HK-2 (cell line): ENCODE measurements around the gene TMEM18.
"Not testable (repeated sequence)": the region's sequence is repeated elsewhere in the genome, so short reads cannot be mapped to it uniquely, and the experiment has no call there.

Source experiments
- DNase-seq: peaks from one replicate; pipeline ENCODE4 v3.0.0-alpha.2; 2018; ENCODE audit not compliant: unreplicated experiment

Gene TMEM18

GRCh38 chr2:693606-694005 lies 16.4 kb upstream of the TMEM18 start:
- no peak for DNase-seq

- DNase-seq, result no peak
Measured at GRCh38 chr2:692767-693166, 15.6 kb upstream of the TMEM18 start.

GRCh38 chr2:691821-692761 lies 14.9 kb upstream of the TMEM18 start:
- DNase-seq, result no peak

DNA sequence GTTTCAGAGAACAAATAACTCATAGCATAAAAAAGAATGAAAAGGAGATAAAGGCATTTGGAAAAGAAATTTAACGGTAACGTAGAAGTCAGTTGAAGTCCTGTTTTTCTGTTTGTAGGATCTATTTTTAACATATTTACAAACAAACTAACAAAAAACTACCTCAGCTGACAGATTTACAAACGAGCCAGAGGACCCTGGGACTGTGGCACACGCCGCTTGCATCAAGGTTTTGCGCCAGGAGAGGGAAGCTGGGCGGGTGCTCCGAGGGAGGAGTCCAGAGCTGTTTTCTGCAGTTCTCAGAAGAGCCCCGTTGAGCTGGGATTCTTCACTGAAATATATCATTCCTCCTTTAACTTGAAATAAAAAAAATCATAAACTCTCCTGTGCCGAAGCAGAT lies 13.6 kb upstream of the TMEM18 start:
- DNase-seq, result no peak

- no peak for DNase-seq
Measured at GRCh38 chr2:689877-690510, 12.8 kb upstream of the TMEM18 start.

GRCh38 chr2:689237-689636 lies 12.0 kb upstream of the TMEM18 start:
- no peak for DNase-seq

DNA sequence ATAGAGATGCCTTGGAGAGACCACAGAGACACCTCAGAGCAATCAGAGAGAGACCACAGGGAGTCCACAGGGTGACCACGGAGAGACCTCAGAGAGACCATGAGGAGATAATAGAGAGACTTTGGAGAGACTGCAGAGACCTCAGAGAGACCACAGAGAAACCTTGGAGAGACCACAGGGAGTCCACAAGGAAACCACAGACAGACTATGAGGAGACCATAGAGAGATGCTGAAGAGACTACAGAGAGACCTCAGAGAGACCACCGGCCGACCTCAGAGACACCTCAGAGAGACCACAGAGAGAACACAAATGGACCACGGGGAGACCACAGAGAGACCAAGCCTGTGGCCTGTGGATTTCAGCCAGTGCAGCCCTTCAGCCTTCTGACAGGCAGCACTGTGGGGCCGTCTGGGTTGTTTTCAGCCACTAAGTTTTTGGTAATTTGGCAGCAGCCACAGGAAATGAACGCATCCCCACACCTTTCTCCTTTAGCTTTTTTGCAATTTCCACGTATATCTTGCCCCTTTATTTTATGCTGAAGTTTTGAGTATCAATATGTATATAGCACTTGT lies 11.4 kb upstream of the TMEM18 start:
- no peak for DNase-seq

DNA sequence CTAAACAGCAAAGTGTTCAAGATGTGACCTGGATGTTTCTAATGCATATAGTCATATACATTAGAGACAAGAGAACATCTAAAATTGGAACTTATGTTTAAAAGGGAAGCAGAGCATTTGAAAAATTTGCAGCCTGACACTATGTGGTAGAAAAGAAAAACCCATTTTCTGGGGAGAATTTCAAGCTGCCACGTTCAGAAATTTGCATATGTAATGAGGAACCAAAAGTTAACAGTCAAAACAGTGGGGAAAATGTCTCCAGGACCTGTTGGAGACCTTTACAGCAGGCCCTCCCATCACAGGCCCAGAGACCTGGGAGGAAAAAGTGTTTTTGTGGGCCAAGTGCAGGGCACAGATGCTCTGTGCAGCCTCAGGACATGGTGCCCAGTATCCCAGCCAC lies 8.2 kb upstream of the TMEM18 start:
- DNase-seq, result no peak

- DNase-seq, result not testable (repeated sequence)
Measured at GRCh38 chr2:684913-685312, 7.7 kb upstream of the TMEM18 start.

GRCh38 chr2:682226-682625 lies 5.0 kb upstream of the TMEM18 start:
- DNase-seq, result no peak

- DNase-seq, result no peak
Measured at GRCh38 chr2:681312-681711, 4.1 kb upstream of the TMEM18 start.

DNA sequence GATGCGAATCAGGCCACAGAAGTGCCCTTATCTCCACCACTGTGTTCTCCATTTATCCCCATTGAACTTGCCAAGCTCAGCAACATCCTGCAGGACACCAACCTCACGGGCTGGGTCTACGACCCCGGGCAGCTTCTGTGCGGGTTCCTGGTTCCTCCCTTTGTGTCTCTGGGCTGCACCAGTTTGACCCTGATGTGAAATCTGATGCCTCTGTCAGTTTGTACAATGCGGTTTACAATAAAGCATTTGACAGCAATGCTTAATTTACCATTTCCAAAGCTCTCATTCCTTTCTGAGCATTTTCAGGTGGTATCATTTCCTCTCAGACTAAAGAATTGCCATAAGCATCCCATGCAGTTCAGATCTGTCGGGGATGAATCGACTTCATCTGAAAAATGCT lies 3.3 kb upstream of the TMEM18 start:
- no peak for DNase-seq

- DNase-seq, result no peak
Measured at GRCh38 chr2:678964-679363, 1.8 kb upstream of the TMEM18 start.

DNA sequence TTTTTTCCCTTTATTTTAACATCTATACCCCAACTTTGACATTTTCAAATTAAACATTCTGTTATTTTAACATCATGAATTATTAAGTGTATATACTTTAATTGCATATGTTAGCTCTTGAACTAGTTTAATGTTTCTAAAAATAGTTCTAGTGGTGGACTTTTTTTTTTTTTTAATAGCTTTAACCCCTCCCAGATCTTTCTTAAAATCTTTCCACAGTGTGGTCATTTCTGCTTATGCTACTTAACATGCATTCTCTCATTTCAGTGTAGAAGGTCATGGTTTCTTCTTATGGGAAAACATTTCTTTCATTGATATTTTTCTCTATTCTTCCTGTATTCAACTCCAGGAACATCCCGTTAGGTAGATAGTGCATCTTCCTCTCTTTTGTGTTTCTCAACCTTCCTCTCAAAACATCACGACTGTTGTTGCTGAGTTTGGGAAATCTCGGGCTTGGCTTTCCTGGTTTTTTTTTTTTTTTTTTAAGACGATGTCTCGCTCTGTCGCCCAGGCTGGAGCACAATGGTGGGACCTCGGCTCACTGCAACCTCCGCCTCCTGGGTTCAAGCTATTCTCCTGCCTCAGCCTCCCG lies 849 bp upstream of the TMEM18 start:
- DNase-seq, result no peak

GRCh38 chr2:676647-677055 lies 555 bp downstream of the TMEM18 start:
- DNase-seq, result peak; percentile 100

DNA sequence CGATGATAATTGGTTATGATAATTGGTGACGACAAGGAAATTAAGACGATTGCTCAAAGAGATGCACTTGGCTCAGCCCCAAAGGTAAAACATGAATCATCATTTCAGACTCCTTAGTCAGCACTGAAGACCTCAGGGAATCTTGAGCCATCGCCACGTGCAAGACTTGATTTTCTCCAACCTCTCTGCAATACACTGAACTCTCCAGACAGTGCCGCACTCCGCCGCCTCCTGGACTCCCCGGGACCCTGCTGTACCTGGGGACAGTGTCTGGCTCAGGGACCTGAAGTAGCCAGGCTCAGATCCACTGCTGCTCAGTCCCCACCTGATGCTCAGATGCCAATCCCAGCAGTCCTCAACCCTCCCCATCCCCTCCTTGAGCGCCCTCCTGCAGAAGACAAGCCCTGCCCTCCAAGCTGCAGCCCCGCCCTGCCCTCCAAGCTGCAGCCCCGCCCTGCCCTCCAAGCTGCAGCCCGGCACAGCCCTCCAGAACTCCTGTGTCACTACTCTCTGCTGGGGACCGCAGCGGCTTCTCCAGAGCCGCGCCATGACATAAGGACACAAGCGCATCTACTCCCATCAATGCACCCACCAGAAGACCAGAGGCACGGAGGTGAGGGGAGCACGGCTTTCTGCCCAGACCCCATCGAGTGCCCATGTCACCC lies 1.1 kb downstream of the TMEM18 start:
- DNase-seq, result peak; percentile 76

GRCh38 chr2:675460-675859 lies 1.7 kb downstream of the TMEM18 start:
- no peak for DNase-seq

DNA sequence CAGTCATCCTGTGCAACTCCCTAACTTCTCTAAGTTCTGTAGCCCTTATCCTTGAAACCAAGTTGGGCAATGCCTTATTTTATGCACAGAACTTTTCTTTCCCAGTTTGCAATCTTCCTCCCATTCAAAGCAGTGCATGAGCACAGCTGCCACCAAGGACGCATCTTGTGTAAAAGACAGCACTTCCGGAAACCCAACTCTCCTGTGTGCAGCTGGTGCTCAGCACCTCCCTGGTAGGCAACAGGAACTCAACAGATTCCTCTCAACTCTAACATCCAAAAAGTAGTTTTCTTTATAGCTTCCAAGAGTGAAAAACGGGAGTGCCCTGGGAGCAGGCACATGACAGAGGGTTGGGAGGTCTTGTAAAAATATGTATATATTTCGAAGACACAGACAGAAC lies 2.2 kb downstream of the TMEM18 start:
- DNase-seq, result no peak

DNA sequence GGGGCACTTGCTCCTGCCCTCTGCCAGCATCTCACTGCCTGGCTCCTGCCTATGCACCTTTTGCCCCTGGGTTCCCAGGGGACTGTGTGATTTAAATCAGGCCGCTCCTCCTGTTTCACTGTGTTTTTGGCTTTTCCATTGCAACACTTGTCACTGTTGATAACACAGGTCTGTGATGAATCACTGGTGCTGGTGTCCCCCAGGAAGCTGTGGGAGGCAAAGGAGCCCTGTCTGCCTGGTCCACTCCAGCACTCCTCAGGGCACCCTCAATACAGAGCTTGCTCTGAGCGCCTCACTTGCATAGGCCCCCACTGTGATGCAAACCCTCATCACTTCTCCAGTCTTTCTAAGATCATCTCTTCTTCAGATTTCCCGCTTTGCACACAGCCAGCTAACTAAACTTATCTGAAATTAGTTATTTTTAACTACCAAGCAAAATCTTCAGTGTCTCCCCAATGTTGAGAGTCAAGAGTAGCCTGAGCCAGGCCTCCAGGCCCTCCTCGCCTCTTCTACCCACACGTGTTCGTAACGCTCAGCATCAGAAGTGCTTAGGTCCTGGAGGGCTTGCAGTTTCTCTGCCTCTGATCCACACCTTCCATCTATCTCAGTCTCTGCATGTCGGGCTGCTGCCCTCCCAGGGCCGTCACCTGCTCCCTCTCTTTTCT lies 2.8 kb downstream of the TMEM18 start:
- DNase-seq, result no peak

DNA sequence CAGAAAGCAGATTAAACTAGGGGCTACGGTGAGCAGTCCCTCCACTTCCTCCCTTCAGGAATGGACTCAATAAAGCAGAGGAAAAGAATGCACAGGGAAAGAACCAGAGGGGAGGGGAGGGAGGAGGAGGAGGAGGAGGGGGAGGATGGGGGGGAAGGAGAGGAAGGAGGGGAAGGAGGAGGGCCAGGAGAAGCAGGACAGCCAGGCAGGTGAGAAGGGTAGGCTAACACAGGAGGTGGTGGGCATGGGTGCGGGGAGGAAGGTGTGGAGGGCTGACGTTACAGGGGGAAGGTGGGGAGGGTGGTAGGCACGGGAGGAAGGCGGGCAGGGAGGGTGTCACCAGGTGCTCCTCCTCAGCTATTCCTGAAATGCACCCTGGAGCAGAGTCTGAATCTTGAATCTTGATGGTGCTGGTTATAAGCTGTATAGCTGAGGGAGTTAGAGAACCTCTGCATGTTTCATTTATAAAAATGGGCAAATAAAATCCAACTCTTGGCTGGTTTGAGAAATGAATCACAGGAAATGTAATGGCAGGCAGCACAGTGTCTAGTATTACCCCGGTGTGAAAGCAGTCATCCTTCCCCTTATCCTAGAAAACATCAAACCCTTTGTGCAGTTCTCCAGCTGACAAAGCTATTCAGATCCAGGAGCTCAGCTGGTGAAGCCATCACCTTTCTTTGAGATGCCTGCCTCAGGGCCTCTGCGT lies 3.4 kb downstream of the TMEM18 start:
- no peak for DNase-seq

DNA sequence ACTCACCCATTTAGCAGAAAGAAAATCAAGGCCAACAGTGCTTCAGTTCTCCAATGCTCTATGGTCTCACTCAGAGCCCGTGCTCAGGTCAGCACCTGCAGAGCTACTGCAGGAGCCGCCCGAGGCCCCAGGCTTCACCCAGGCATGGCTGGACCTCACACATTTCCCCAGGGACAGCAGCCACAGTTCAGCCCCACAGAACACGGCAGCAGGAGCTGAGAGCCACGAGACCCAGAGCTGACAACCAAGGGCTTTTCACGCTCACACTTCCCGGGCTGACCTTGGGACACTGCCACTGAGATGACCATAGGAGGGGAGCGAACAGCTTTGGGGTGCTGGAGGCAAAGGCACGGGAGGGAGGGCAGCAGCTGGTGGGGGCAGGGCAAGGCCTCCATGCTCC lies 4.2 kb downstream of the TMEM18 start:
- no peak for DNase-seq
